Measurements from ENCODE around the gene PSMB7. TPM values are rescaled to one million over a fixed set of nuclear protein-coding genes. Genes with fewer than 3 reads are reported as not detected.

Gene PSMB7
- total and polyA plus RNA-seq, 2 donors (not counting 1 experiment from before 2014, with no cell fraction given): 206 to 290 TPM

DNA sequence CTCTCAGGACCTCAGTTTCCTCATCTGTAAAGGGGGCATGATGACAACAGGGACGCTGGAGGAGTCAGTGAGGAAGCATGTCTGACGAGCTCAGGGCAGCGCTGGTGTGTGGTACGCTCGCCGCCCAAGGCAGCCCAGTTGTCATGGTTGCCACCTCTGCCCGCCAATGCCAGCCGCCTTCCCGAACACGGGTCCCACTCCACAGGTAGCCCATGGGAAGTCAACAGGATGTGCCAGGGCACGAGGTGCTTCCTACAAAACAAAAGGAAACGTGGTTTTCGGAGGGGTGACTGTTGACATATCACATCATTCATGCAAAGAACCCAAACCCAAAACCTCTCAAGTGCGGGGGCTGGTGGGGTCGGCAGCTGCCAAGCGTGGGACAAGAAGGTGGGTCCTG lies 99.4 kb downstream of the PSMB7 start:
- Histone ChIP-seq H3K4me3 (replicated peaks in 1 of 4; ENCODE audit: control extremely low read depth in 1 of 4, insufficient read depth in 1 of 4, low read depth in 3 of 4, low read length in 4 of 4) (no peak overlapping the region), H3K79me2 (ENCODE audit: control insufficient read depth, insufficient read depth, low read length) (peaks cover 13% of the 10 kb centered on the region), H2AFZ (ENCODE audit: low read length) (no peak overlapping the region), H4K20me1 (ENCODE audit: control insufficient read depth, extremely low read depth, insufficient read depth, low read length) (no peaks in the 10 kb centered on the region), H3K4me2 (ENCODE audit: extremely low read depth, insufficient read depth, low read length) (no peak overlapping the region), H3K9ac (ENCODE audit: insufficient read depth, low read length) (no peak overlapping the region), H3K27me3 (ENCODE audit: control insufficient read depth, insufficient read depth, low read length) (no peaks in the 10 kb centered on the region), H3K36me3 (ENCODE audit: control insufficient read depth, insufficient read depth, low read length) (peaks cover 26% of the 10 kb centered on the region), H3K27ac (ENCODE audit: insufficient read depth, low read length) (no peak overlapping the region), H3K9me3 (ENCODE audit: control insufficient read depth, insufficient read depth, low read depth, low read length) (no peaks in the 10 kb centered on the region), H3K4me1 (ENCODE audit: control insufficient read depth, extremely low read depth, insufficient read depth, low read length) (peaks cover 2% of the 10 kb centered on the region)
- no peak for DNase-seq (ENCODE audit: low read depth in 2 of 2)
- TF ChIP-seq, protein P1, sequence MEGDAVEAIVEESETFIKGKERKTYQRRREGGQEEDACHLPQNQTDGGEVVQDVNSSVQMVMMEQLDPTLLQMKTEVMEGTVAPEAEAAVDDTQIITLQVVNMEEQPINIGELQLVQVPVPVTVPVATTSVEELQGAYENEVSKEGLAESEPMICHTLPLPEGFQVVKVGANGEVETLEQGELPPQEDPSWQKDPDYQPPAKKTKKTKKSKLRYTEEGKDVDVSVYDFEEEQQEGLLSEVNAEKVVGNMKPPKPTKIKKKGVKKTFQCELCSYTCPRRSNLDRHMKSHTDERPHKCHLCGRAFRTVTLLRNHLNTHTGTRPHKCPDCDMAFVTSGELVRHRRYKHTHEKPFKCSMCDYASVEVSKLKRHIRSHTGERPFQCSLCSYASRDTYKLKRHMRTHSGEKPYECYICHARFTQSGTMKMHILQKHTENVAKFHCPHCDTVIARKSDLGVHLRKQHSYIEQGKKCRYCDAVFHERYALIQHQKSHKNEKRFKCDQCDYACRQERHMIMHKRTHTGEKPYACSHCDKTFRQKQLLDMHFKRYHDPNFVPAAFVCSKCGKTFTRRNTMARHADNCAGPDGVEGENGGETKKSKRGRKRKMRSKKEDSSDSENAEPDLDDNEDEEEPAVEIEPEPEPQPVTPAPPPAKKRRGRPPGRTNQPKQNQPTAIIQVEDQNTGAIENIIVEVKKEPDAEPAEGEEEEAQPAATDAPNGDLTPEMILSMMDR (conservative IDR thresholded peaks at IDR 0.05 in 1 of 2, IDR thresholded peaks at IDR 0.05 in 1 of 2; ENCODE audit: low read depth in 1 of 2, low read length in 2 of 2): no peak
- TF ChIP-seq EZH2 (IDR thresholded peaks at IDR 0.05; ENCODE audit: low read length, missing control alignments): no peak

DNA sequence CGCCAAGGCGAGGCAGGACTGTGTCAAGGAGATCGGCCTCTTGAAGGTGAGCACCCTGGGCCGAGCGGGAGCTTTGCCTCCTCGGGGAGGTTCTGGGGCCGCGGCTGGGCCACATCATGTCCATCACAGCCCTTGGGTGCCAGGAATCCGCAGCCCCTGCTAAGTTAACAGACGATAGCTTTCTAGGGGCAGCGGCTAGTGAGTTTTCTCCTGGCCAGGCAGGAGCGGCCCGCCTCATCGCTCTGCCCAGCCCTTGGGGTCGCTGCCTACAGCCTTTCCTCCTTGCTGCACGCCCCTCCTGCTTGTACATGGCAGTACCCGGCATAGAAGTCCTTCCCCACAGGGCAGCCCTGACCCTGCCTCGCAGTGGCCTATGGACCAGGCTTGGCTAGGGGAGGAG lies 101.3 kb downstream of the PSMB7 start:
- peaks cover 6% of the 10 kb centered on the region for H3K4me1 ChIP-seq (ENCODE audit: control insufficient read depth, extremely low read depth, insufficient read depth, low read length)
- no peak for DNase-seq (ENCODE audit: low read depth in 2 of 2)
- H2AFZ ChIP-seq (ENCODE audit: low read length): no peak overlapping the region
- H3K9me3 ChIP-seq (ENCODE audit: control insufficient read depth, insufficient read depth, low read depth, low read length): no peaks in the 10 kb centered on the region
- peaks cover 22% of the 10 kb centered on the region for H3K79me2 ChIP-seq (ENCODE audit: control insufficient read depth, insufficient read depth, low read length)
- H3K4me2 ChIP-seq (ENCODE audit: extremely low read depth, insufficient read depth, low read length): no peak overlapping the region
- no peak overlapping the region for H3K4me3 ChIP-seq (replicated peaks in 1 of 4; ENCODE audit: control extremely low read depth in 1 of 4, insufficient read depth in 1 of 4, low read depth in 3 of 4, low read length in 4 of 4)
- H3K36me3 ChIP-seq (ENCODE audit: control insufficient read depth, insufficient read depth, low read length): peaks cover 28% of the 10 kb centered on the region
- no peak for TF ChIP-seq EZH2 (IDR thresholded peaks at IDR 0.05; ENCODE audit: low read length, missing control alignments)
- TF ChIP-seq, protein P1 (conservative IDR thresholded peaks at IDR 0.05 in 1 of 2, IDR thresholded peaks at IDR 0.05 in 1 of 2; ENCODE audit: low read depth in 1 of 2, low read length in 2 of 2): no peak
- H3K9ac ChIP-seq (ENCODE audit: insufficient read depth, low read length): no peak overlapping the region
- no peaks in the 10 kb centered on the region for H3K27me3 ChIP-seq (ENCODE audit: control insufficient read depth, insufficient read depth, low read length)
- H4K20me1 ChIP-seq (ENCODE audit: control insufficient read depth, extremely low read depth, insufficient read depth, low read length): no peaks in the 10 kb centered on the region
- no peak overlapping the region for H3K27ac ChIP-seq (ENCODE audit: insufficient read depth, low read length)

DNA sequence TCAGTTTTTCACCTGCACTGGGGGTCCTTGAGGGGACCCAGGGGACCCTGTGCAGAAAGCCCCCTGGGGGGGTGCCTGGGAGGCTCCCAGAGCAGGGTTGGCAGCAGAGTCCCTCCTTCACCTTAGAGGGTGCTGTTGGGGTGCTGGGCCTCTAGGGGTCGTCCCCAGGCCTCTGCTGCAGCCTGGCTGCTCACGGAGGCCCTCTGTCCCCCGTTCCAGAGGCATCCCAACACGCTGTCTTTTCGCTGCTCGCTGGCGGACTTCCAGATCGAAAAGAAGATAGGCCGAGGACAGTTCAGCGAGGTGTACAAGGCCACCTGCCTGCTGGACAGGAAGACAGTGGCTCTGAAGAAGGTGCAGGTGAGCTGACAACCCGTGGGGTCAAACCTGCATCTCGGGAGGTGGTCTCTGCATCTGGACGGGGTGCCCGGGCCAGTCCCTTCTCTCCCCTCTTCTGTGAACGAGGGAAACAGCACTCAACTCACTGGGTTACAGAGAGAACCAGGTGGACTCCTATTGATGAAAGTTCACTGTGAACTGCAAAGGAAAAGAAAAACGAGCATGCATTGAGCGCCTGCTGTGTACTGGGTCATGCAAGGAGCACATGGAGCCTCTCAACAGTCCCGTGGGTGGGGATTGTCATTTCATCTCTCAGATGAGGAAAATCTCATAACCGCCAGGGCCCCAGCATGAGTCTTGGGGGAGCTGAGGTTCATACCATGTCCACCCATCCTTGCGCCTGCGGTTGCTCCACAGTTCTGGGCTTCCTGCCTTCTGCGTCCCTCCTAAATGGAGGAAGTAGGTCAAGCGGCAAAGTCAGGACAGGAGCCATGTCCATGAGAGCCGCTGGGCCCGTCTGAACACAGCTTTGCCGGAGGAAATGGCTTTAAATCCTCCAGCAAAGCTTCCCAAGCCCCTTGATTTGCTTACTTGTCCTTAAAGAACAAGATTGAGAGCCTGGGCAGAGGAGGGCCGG lies 102.7 kb downstream of the PSMB7 start:
- Histone ChIP-seq H3K79me2 (ENCODE audit: control insufficient read depth, insufficient read depth, low read length) (peaks cover 31% of the 10 kb centered on the region), H3K4me1 (ENCODE audit: control insufficient read depth, extremely low read depth, insufficient read depth, low read length) (peaks cover 8% of the 10 kb centered on the region), H2AFZ (ENCODE audit: low read length) (no peak overlapping the region), H3K36me3 (ENCODE audit: control insufficient read depth, insufficient read depth, low read length) (peaks cover 36% of the 10 kb centered on the region), H3K4me3 (replicated peaks in 1 of 4; ENCODE audit: control extremely low read depth in 1 of 4, insufficient read depth in 1 of 4, low read depth in 3 of 4, low read length in 4 of 4) (no peak overlapping the region), H3K9me3 (ENCODE audit: control insufficient read depth, insufficient read depth, low read depth, low read length) (no peaks in the 10 kb centered on the region), H3K27ac (ENCODE audit: insufficient read depth, low read length) (no peak overlapping the region), H3K9ac (ENCODE audit: insufficient read depth, low read length) (no peak overlapping the region), H3K4me2 (ENCODE audit: extremely low read depth, insufficient read depth, low read length) (no peak overlapping the region), H4K20me1 (ENCODE audit: control insufficient read depth, extremely low read depth, insufficient read depth, low read length) (no peaks in the 10 kb centered on the region), H3K27me3 (ENCODE audit: control insufficient read depth, insufficient read depth, low read length) (no peaks in the 10 kb centered on the region)
- DNase-seq (ENCODE audit: low read depth in 2 of 2): no peak
- no peak for TF ChIP-seq EZH2 (IDR thresholded peaks at IDR 0.05; ENCODE audit: low read length, missing control alignments)
- TF ChIP-seq, protein P1 (conservative IDR thresholded peaks at IDR 0.05 in 1 of 2, IDR thresholded peaks at IDR 0.05 in 1 of 2; ENCODE audit: low read depth in 1 of 2, low read length in 2 of 2): no peak
